ENCODE measurements around the gene MMP12. TPM values are rescaled to one million over a fixed set of nuclear protein-coding genes. Genes with fewer than 3 reads are reported as not detected.

MMP12 gene
- total RNA-seq, 1 experiment from 2014 or later = not detected

- Histone ChIP-seq H3K79me1 (ENCODE audit: insufficient read depth, low read depth, low read length, poor library complexity, severe bottlenecking) (no peaks in the 10 kb centered on the region), H3K9me3 (ENCODE audit: control insufficient read depth, low read depth, low read length) (peaks cover 4% of the 10 kb centered on the region), H3K27me3 (ENCODE audit: insufficient read depth, low read length) (no peaks in the 10 kb centered on the region), H4K8ac (replicated peaks; ENCODE audit: insufficient read length, low read depth, low read length) (no peak overlapping the region), H2AFZ (ENCODE audit: low read length) (no peak overlapping the region), H2BK5ac (ENCODE audit: insufficient read length, low read length) (no peak overlapping the region), H3K27ac (ENCODE audit: insufficient read length, low read depth, low read length) (no peak overlapping the region), H2BK15ac (ENCODE audit: low read depth, low read length) (no peak overlapping the region), H3K23ac (ENCODE audit: insufficient read length, low read depth, low read length) (no peak overlapping the region), H2AK5ac (ENCODE audit: insufficient read length, low read length) (no peak overlapping the region), H3T11ph (ENCODE audit: low read length) (no peak overlapping the region), H3K23me2 (ENCODE audit: insufficient read length, low read depth, low read length, poor library complexity, severe bottlenecking) (no peaks in the 10 kb centered on the region), H3K4me2 (ENCODE audit: insufficient read depth, insufficient read length, low read length) (no peak overlapping the region), H2BK120ac (ENCODE audit: low read depth, low read length, poor library complexity, severe bottlenecking) (no peak overlapping the region), H3K4me1 (ENCODE audit: insufficient read depth, low read length) (peaks cover 2% of the 10 kb centered on the region; the same call in 1 of the 2 replicates), H4K5ac (ENCODE audit: insufficient read length, low read depth, low read length) (no peak overlapping the region), H2BK20ac (ENCODE audit: low read depth, low read length, poor library complexity, severe bottlenecking) (no peak overlapping the region), H3K18ac (ENCODE audit: insufficient read length, low read depth, low read length) (no peak overlapping the region), H3K56ac (ENCODE audit: insufficient read length, low read depth, low read length) (no peak overlapping the region), H4K91ac (ENCODE audit: insufficient read length, low read depth, low read length) (no peak overlapping the region), H4K20me1 (ENCODE audit: control insufficient read depth, insufficient read depth, insufficient read length) (no peaks in the 10 kb centered on the region), H2BK12ac (ENCODE audit: insufficient read length, low read depth, low read length) (no peak overlapping the region), H3K9ac (ENCODE audit: extremely low read depth, insufficient read length, low read length) (no peak overlapping the region), H3K79me2 (ENCODE audit: insufficient read depth, low read length) (no peaks in the 10 kb centered on the region), H3K4ac (ENCODE audit: low read depth, low read length) (no peak overlapping the region), H3K14ac (ENCODE audit: insufficient read depth, low read length) (no peak overlapping the region)
- Mint-ChIP-seq H3K9me3 (peaks cover 16 to 20% of the 10 kb centered on the region in 2 experiments; a peak in 4 of 5 replicates), H3K27ac (no peak overlapping the region), H3K27me3 (ENCODE audit: low read depth) (peaks cover 3% of the 10 kb centered on the region; the same call in 1 of the 2 replicates), H3K36me3 (ENCODE audit: insufficient read depth in 1 of 3, low read depth in 3 of 3) (peaks cover 4 to 13% (median 5%) of the 10 kb centered on the region in 3 experiments; a peak in 5 of 7 replicates), H3K4me1 (peaks cover 5 to 6% of the 10 kb centered on the region in 2 experiments; a peak in 3 of 4 replicates), H3K4me3 (no peak overlapping the region)
- TF ChIP-seq, protein P1, sequence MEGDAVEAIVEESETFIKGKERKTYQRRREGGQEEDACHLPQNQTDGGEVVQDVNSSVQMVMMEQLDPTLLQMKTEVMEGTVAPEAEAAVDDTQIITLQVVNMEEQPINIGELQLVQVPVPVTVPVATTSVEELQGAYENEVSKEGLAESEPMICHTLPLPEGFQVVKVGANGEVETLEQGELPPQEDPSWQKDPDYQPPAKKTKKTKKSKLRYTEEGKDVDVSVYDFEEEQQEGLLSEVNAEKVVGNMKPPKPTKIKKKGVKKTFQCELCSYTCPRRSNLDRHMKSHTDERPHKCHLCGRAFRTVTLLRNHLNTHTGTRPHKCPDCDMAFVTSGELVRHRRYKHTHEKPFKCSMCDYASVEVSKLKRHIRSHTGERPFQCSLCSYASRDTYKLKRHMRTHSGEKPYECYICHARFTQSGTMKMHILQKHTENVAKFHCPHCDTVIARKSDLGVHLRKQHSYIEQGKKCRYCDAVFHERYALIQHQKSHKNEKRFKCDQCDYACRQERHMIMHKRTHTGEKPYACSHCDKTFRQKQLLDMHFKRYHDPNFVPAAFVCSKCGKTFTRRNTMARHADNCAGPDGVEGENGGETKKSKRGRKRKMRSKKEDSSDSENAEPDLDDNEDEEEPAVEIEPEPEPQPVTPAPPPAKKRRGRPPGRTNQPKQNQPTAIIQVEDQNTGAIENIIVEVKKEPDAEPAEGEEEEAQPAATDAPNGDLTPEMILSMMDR (conservative IDR thresholded peaks at IDR 0.05) = no peak
- DNase-seq = no peak
- no CpG with 5 or more reads among the region's 6 CpGs for WGBS (ENCODE audit: extremely low coverage, insufficient read length, low lambda C conversion rate)
Measured at GRCh38 chr11:102829316-102830000, 45.3 kb downstream of the MMP12 start.
